Measurements from ENCODE around the gene ZNF107. TPM values are rescaled to one million over a fixed set of nuclear protein-coding genes. Genes with fewer than 3 reads are reported as not detected.

The ZNF107 gene
- total and polyA plus RNA-seq, 2 donors (not counting 3 experiments of a cell fraction or from before 2014, with no cell fraction given), result 0.77 to 5.8 TPM

DNA sequence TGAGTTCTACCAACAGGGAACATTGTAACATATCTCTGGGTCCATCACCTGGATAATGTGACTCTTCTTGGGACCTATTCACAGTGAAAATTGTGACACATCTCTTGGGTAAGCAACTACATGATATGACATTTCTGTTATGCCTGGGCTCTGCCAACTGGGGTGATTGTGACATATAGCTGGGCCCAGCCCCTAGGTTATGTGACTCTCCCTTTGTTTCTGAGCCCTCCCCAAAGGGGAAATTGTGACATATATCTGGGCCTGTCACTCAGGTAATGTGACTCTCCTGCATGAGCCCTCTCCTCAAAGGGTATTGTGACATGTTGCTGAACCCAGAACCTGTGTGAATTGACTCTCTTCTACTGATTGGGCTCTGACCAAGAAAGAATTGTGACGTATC is 22.4 kb upstream of the ZNF107 start:
- BruUV-seq (replicated peaks), result no TSS peak
- DNase-seq (ENCODE audit: low read depth, low spot score) (no peak), FAIRE-seq (no peak)
- intact Hi-C loops (cut with micrococcal nuclease), result no loop called here
- POLR2A ChIA-PET, result no interaction called here
- TF ChIP-seq, protein P1, sequence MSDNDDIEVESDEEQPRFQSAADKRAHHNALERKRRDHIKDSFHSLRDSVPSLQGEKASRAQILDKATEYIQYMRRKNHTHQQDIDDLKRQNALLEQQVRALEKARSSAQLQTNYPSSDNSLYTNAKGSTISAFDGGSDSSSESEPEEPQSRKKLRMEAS (IDR thresholded peaks at IDR 0.05; ENCODE audit: insufficient read depth, insufficient read length), result no peak
- TF ChIP-seq, protein P2, sequence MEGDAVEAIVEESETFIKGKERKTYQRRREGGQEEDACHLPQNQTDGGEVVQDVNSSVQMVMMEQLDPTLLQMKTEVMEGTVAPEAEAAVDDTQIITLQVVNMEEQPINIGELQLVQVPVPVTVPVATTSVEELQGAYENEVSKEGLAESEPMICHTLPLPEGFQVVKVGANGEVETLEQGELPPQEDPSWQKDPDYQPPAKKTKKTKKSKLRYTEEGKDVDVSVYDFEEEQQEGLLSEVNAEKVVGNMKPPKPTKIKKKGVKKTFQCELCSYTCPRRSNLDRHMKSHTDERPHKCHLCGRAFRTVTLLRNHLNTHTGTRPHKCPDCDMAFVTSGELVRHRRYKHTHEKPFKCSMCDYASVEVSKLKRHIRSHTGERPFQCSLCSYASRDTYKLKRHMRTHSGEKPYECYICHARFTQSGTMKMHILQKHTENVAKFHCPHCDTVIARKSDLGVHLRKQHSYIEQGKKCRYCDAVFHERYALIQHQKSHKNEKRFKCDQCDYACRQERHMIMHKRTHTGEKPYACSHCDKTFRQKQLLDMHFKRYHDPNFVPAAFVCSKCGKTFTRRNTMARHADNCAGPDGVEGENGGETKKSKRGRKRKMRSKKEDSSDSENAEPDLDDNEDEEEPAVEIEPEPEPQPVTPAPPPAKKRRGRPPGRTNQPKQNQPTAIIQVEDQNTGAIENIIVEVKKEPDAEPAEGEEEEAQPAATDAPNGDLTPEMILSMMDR (IDR thresholded peaks at IDR 0.05; ENCODE audit: extremely low read depth in 1 of 2, insufficient read depth in 1 of 2, low read depth in 1 of 2, low read length in 2 of 2), result no peak
- TF ChIP-seq POLR2A (IDR thresholded peaks at IDR 0.05; ENCODE audit: low read depth, low read length), result no peak
- Histone ChIP-seq H3K9me3 (replicated peaks; ENCODE audit: control insufficient read depth, insufficient read depth, low read length) (no peaks in the 10 kb centered on the region), H3K9me1 (replicated peaks; ENCODE audit: control insufficient read depth, extremely low read depth, insufficient read depth, low read length) (no peaks in the 10 kb centered on the region), H3K79me2 (ENCODE audit: control insufficient read depth, insufficient read depth, low read length) (no peaks in the 10 kb centered on the region), H3K9ac (replicated peaks; ENCODE audit: extremely low read depth, insufficient read depth, low read length) (no peak overlapping the region), H3K27me3 (ENCODE audit: control insufficient read depth in 2 of 2, insufficient read depth in 2 of 2, low read length in 2 of 2) (no peaks in the 10 kb centered on the region), H3K4me2 (ENCODE audit: insufficient read depth, low read length) (no peak overlapping the region), H3K4me1 (ENCODE audit: control insufficient read depth, extremely low read depth, insufficient read depth, low read length) (no peaks in the 10 kb centered on the region), H3K36me3 (ENCODE audit: control insufficient read depth in 2 of 2, extremely low read depth in 1 of 2, insufficient read depth in 2 of 2, low read length in 2 of 2) (no peaks in the 10 kb centered on the region), H2AFZ (ENCODE audit: low read depth, low read length) (no peak overlapping the region), H3K4me3 (replicated peaks in 1 of 3; ENCODE audit: insufficient read depth in 1 of 3, low read depth in 1 of 3, low read length in 3 of 3) (no peak overlapping the region), H4K20me1 (replicated peaks; ENCODE audit: control insufficient read depth, extremely low read depth, insufficient read depth, low read length) (no peaks in the 10 kb centered on the region), H3K27ac (ENCODE audit: insufficient read depth, low read depth, low read length) (no peak overlapping the region)
- dilution Hi-C loops (cut with MboI; ENCODE audit: extremely low pct_ligation_motif_present, low sequenced_read_pairs), result no loop called here
- CTCF ChIA-PET, result no interaction called here

DNA sequence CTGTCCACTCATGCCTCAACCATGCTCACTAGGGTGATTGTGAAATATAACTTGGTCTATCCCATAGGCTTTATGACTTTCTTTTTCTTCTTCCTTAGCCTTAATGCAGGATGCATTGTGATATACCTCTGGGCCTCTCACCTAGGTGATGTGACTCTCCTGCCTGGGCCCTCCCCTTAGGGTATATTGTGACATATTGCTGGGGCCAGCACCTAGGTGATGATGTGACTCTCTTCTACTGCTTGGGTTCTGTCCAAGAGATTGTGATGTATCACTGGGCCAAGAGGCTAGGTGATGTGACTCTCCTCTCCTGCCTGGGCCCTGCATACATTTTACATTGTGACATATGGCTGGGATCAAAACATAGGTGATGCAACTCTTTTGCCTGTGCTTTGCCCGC is 14.7 kb upstream of the ZNF107 start:
- Histone ChIP-seq H3K27ac (ENCODE audit: insufficient read depth, low read depth, low read length) (no peak overlapping the region), H3K4me2 (ENCODE audit: insufficient read depth, low read length) (no peak overlapping the region), H3K4me1 (ENCODE audit: control insufficient read depth, extremely low read depth, insufficient read depth, low read length) (no peaks in the 10 kb centered on the region), H3K36me3 (ENCODE audit: control insufficient read depth in 2 of 2, extremely low read depth in 1 of 2, insufficient read depth in 2 of 2, low read length in 2 of 2) (no peaks in the 10 kb centered on the region), H3K9me1 (replicated peaks; ENCODE audit: control insufficient read depth, extremely low read depth, insufficient read depth, low read length) (no peaks in the 10 kb centered on the region), H3K9me3 (replicated peaks; ENCODE audit: control insufficient read depth, insufficient read depth, low read length) (no peaks in the 10 kb centered on the region), H3K79me2 (ENCODE audit: control insufficient read depth, insufficient read depth, low read length) (no peaks in the 10 kb centered on the region), H2AFZ (ENCODE audit: low read depth, low read length) (no peak overlapping the region), H4K20me1 (replicated peaks; ENCODE audit: control insufficient read depth, extremely low read depth, insufficient read depth, low read length) (no peaks in the 10 kb centered on the region), H3K9ac (replicated peaks; ENCODE audit: extremely low read depth, insufficient read depth, low read length) (no peak overlapping the region), H3K27me3 (ENCODE audit: control insufficient read depth in 2 of 2, insufficient read depth in 2 of 2, low read length in 2 of 2) (no peaks in the 10 kb centered on the region), H3K4me3 (replicated peaks in 1 of 3; ENCODE audit: insufficient read depth in 1 of 3, low read depth in 1 of 3, low read length in 3 of 3) (no peak overlapping the region)
- intact Hi-C loops (cut with micrococcal nuclease), result no loop called here
- no peak for DNase-seq (ENCODE audit: low read depth, low spot score)
- TF ChIP-seq JUN (IDR thresholded peaks at IDR 0.05; ENCODE audit: borderline replicate concordance, insufficient read depth, insufficient read length, low read depth) (no peak), FOS (IDR thresholded peaks at IDR 0.05; ENCODE audit: borderline replicate concordance, insufficient read depth, low read length) (no peak)
- dilution Hi-C loops (cut with MboI; ENCODE audit: extremely low pct_ligation_motif_present, low sequenced_read_pairs), result no loop called here
- POLR2A ChIA-PET, result no interaction called here
- FAIRE-seq, result no peak
- BruUV-seq (replicated peaks), result no TSS peak
- CTCF ChIA-PET, result no interaction called here
